HepG2 (cell line): Measurements from ENCODE around the gene HOXA7. TPM values are rescaled to one million over a fixed set of nuclear protein-coding genes. Genes with fewer than 3 reads are reported as not detected.

Experiments
- KDM2A ChIP-seq: sonication (generic); formaldehyde crosslinking; IDR thresholded peaks from 2 replicates; pipeline ENCODE4 v1.4.0; 2020; ENCODE audit warnings: low read depth, missing genetic modification reagents, borderline replicate concordance
- POLR2G ChIP-seq: fragments of 200-400 bp; formaldehyde crosslinking; IDR thresholded peaks from 2 replicates; pipeline ENCODE4 v1.6.1; 2018; ENCODE audit warnings: mild to moderate bottlenecking, low read depth, low read length, moderate library complexity
- RBFOX2 ChIP-seq: fragments of 200-400 bp; formaldehyde crosslinking; IDR thresholded peaks from 2 replicates; pipeline ENCODE4 v1.6.1; 2017; ENCODE audit warnings: low read depth, mild to moderate bottlenecking, low read length
- SAP130 ChIP-seq: IDR thresholded peaks from 2 replicates; pipeline ENCODE4 v1.6.1; 2016; ENCODE audit warnings: low read depth
- XBP1 ChIP-seq: sonication (generic); formaldehyde crosslinking; IDR thresholded peaks from 2 replicates; pipeline ENCODE4 v1.5.0; 2020; ENCODE audit warnings: missing genetic modification reagents
- ZBTB20 ChIP-seq: sonication (generic); formaldehyde crosslinking; IDR thresholded peaks from 2 replicates; pipeline ENCODE4 v1.8.1; 2023; ENCODE audit warnings: missing genetic modification reagents, low read depth, mild to moderate bottlenecking, borderline replicate concordance
- ZBTB7B ChIP-seq: sonication (generic); formaldehyde crosslinking; IDR thresholded peaks from 2 replicates; pipeline ENCODE4 v1.4.0; 2020; ENCODE audit warnings: missing genetic modification reagents
- ZFX ChIP-seq: sonication (generic); formaldehyde crosslinking; IDR thresholded peaks from 2 replicates; pipeline ENCODE4 v1.4.0; 2020; ENCODE audit warnings: mild to moderate bottlenecking, low read depth, missing genetic modification reagents, moderate library complexity
- ZNF788 ChIP-seq: sonication (generic); formaldehyde crosslinking; IDR thresholded peaks from 2 replicates; pipeline ENCODE4 v1.5.0; 2020; ENCODE audit warnings: mild to moderate bottlenecking, missing genetic modification reagents, borderline replicate concordance
- polyA plus RNA-seq, 8 experiments: library from polyadenylated mRNA; depleted of rRNA in 3 of 8; stranded (reverse) in 7 of 8; unstranded in 1 of 8; fragments of >200 nt; fragmentation: Illumina TruSeq in 4 of 8; extraction: Trizol in 4 of 8; gene quantifications; 2 replicates each; pipeline versions ENCODE4 v1.2.1 to v1.2.3, GENCODE V29; 2011 to 2016; ENCODE audit warnings: low read depth in 4 of 8, missing spikeins in 1 of 8, mixed read lengths in 1 of 8; ENCODE audit not compliant: insufficient read depth in 1 of 8
- total RNA-seq, 5 experiments: library from RNA; depleted of rRNA; stranded (reverse); fragments of >200 nt; fragmentation: Illumina TruSeq; extraction: Trizol; gene quantifications; 2 replicates each; pipeline ENCODE4 v1.2.3, GENCODE V29; 2016; ENCODE audit warnings: low read depth in 1 of 5
- TF ChIP-seq, protein P1 (sequence below): sonication (generic); formaldehyde crosslinking; IDR thresholded peaks from one replicate; pipeline ENCODE4 v1.5.1; 2020; ENCODE audit warnings: mild to moderate bottlenecking, missing genetic modification reagents; ENCODE audit errors: not compliant biosample characterization
- TF ChIP-seq, protein P2 (sequence below): sonication (generic); formaldehyde crosslinking; IDR thresholded peaks from 2 replicates; pipeline ENCODE4 v1.4.0; 2020; ENCODE audit warnings: missing genetic modification reagents, borderline replicate concordance
- TF ChIP-seq, protein P3 (sequence below): sonication (generic); formaldehyde crosslinking; IDR thresholded peaks from 2 replicates; pipeline ENCODE4 v1.5.0; 2020; ENCODE audit warnings: mild to moderate bottlenecking, missing genetic modification reagents, moderate library complexity
- TF ChIP-seq, protein P4 (sequence below): sonication (generic); formaldehyde crosslinking; IDR thresholded peaks from 2 replicates; pipeline ENCODE4 v1.5.1; 2020; ENCODE audit warnings: mild to moderate bottlenecking, missing genetic modification reagents, moderate library complexity

The HOXA7 gene
- total and polyA plus RNA-seq, 2 of the 13 experiments (the other 11 are each of a cell fraction or from before 2014, with no cell fraction given), result 0.05 TPM; not detected in 1

DNA sequence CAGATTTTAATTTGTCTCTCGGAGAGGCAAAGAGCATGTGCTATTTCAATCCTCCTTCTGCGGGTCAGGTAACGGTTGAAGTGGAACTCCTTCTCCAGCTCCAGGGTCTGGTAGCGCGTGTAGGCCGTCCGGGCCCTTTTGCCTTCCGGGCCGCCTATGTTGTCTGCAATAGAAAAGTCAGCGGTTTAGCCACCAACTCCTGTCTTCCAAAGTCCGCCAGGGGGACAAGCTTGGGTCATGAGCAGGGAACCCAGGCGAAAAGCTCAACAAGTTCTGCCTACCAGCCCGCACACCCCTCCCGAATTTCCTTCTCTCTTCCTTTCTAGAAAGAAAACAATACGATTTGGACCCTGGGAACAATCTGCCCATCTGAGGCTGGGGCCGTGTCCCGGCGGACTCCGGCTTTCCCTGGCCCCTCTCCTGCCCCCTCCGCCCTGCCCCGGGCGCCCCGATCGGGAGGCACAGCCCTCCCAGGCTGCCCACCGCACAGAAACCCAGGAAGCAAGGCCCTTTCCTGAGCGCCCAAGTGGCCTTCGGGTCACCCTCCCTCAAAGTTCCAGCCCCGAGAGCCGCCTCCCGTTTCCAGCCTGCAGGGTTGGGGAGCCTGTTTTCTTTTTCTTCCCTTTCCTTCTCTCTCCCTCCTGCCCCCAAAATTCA lies 14.4 kb downstream of the HOXA7 start (continued):
- TF ChIP-seq, protein P1, sequence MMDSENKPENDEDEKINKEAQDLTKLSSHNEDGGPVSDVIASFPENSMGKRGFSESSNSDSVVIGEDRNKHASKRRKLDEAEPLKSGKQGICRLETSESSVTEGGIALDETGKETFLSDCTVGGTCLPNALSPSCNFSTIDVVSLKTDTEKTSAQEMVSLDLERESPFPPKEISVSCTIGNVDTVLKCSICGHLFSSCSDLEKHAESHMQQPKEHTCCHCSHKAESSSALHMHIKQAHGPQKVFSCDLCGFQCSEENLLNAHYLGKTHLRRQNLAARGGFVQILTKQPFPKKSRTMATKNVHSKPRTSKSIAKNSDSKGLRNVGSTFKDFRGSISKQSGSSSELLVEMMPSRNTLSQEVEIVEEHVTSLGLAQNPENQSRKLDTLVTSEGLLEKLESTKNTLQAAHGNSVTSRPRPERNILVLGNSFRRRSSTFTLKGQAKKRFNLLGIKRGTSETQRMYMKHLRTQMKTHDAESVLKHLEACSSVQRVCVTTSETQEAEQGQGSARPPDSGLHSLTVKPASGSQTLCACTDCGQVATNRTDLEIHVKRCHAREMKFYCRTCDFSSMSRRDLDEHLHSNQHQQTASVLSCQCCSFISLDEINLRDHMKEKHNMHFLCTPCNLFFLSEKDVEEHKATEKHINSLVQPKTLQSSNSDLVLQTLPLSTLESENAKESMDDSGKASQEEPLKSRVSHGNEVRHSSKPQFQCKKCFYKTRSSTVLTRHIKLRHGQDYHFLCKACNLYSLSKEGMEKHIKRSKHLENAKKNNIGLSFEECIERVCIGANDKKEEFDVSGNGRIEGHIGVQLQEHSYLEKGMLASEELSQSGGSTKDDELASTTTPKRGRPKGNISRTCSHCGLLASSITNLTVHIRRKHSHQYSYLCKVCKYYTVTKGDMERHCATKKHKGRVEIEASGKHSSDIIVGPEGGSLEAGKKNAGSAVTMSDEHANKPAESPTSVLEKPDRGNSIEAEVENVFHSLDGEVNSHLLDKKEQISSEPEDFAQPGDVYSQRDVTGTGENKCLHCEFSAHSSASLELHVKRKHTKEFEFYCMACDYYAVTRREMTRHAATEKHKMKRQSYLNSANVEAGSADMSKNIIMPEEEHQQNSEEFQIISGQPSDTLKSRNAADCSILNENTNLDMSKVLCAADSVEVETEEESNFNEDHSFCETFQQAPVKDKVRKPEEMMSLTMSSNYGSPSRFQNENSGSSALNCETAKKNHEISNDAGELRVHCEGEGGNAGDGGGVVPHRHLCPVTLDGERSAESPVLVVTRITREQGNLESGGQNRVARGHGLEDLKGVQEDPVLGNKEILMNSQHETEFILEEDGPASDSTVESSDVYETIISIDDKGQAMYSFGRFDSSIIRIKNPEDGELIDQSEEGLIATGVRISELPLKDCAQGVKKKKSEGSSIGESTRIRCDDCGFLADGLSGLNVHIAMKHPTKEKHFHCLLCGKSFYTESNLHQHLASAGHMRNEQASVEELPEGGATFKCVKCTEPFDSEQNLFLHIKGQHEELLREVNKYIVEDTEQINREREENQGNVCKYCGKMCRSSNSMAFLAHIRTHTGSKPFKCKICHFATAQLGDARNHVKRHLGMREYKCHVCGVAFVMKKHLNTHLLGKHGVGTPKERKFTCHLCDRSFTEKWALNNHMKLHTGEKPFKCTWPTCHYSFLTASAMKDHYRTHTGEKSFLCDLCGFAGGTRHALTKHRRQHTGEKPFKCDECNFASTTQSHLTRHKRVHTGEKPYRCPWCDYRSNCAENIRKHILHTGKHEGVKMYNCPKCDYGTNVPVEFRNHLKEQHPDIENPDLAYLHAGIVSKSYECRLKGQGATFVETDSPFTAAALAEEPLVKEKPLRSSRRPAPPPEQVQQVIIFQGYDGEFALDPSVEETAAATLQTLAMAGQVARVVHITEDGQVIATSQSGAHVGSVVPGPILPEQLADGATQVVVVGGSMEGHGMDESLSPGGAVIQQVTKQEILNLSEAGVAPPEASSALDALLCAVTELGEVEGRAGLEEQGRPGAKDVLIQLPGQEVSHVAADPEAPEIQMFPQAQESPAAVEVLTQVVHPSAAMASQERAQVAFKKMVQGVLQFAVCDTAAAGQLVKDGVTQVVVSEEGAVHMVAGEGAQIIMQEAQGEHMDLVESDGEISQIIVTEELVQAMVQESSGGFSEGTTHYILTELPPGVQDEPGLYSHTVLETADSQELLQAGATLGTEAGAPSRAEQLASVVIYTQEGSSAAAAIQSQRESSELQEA, result no peak
- 0 out of 2 replicates have a peak, but pooled peaks have one; percentile 1 for TF ChIP-seq ZBTB7B
- TF ChIP-seq RBFOX2, result no peak
- TF ChIP-seq, protein P2, sequence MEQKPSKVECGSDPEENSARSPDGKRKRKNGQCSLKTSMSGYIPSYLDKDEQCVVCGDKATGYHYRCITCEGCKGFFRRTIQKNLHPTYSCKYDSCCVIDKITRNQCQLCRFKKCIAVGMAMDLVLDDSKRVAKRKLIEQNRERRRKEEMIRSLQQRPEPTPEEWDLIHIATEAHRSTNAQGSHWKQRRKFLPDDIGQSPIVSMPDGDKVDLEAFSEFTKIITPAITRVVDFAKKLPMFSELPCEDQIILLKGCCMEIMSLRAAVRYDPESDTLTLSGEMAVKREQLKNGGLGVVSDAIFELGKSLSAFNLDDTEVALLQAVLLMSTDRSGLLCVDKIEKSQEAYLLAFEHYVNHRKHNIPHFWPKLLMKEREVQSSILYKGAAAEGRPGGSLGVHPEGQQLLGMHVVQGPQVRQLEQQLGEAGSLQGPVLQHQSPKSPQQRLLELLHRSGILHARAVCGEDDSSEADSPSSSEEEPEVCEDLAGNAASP (CRISPR knock-in tag), result no peak
- no peak for TF ChIP-seq KDM2A (CRISPR knock-in tag)
- TF ChIP-seq POLR2G, result peak; percentile 55
- TF ChIP-seq ZFX, result peak; percentile 65
- TF ChIP-seq XBP1, result no peak
- peak; percentile 55 for TF ChIP-seq SAP130 (CRISPR knock-in tag)
- TF ChIP-seq ZNF788 (CRISPR knock-in tag), result no peak
- TF ChIP-seq, protein P3, sequence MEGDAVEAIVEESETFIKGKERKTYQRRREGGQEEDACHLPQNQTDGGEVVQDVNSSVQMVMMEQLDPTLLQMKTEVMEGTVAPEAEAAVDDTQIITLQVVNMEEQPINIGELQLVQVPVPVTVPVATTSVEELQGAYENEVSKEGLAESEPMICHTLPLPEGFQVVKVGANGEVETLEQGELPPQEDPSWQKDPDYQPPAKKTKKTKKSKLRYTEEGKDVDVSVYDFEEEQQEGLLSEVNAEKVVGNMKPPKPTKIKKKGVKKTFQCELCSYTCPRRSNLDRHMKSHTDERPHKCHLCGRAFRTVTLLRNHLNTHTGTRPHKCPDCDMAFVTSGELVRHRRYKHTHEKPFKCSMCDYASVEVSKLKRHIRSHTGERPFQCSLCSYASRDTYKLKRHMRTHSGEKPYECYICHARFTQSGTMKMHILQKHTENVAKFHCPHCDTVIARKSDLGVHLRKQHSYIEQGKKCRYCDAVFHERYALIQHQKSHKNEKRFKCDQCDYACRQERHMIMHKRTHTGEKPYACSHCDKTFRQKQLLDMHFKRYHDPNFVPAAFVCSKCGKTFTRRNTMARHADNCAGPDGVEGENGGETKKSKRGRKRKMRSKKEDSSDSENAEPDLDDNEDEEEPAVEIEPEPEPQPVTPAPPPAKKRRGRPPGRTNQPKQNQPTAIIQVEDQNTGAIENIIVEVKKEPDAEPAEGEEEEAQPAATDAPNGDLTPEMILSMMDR (CRISPR knock-in tag), result peak; percentile 31; the same call in 1 of the 2 replicates
- TF ChIP-seq, protein P4, sequence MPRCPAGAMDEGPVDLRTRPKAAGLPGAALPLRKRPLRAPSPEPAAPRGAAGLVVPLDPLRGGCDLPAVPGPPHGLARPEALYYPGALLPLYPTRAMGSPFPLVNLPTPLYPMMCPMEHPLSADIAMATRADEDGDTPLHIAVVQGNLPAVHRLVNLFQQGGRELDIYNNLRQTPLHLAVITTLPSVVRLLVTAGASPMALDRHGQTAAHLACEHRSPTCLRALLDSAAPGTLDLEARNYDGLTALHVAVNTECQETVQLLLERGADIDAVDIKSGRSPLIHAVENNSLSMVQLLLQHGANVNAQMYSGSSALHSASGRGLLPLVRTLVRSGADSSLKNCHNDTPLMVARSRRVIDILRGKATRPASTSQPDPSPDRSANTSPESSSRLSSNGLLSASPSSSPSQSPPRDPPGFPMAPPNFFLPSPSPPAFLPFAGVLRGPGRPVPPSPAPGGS (CRISPR knock-in tag), result no peak
- TF ChIP-seq ZBTB20 (CRISPR knock-in tag), result no peak
